Measurements from ENCODE around the gene SEM1.

DNA sequence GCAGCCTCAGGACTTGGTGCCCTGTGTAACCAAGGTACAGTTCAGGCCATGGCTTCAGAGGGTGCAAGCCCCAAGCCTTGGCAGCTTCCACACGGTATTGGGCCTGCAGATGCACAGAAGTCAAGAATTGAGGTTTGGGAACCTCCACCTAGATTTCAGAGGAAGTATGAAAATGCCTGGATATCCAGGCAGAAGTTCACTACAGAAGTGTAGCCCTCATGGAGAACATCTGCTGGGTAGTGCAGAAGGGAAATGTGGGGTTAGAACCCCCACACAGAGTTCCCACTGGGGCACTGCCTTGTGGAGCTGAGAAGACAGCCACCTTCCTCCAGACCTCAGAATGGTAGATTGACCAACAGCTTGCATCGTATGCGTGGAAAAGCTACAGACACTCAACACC lies 3.4 kb upstream of the SEM1 start:
- no peak for TF ChIP-seq CTCF (IDR thresholded peaks at IDR 0.05; ENCODE audit: poor library complexity)
- TF ChIP-seq EZH2phosphoT487 (IDR thresholded peaks at IDR 0.05; ENCODE audit: low read depth, severe bottlenecking, unreplicated experiment) = no peak
- TF ChIP-seq EZH2 (IDR thresholded peaks at IDR 0.05; ENCODE audit: borderline replicate concordance) = no peak
